IPS DF 4.7 (cell line): ENCODE data around the gene SEL1L.
"Not testable (repeated sequence)": the region's sequence is repeated elsewhere in the genome, so short reads cannot be mapped to it uniquely, and the experiment has no call there.

ENCODE experiments used
- DNase-seq: peaks from one replicate; pipeline ENCODE4 v3.0.0-alpha.2; 2013; ENCODE audit warnings: low spot score; ENCODE audit errors: extremely low read depth

SEL1L gene

DNA sequence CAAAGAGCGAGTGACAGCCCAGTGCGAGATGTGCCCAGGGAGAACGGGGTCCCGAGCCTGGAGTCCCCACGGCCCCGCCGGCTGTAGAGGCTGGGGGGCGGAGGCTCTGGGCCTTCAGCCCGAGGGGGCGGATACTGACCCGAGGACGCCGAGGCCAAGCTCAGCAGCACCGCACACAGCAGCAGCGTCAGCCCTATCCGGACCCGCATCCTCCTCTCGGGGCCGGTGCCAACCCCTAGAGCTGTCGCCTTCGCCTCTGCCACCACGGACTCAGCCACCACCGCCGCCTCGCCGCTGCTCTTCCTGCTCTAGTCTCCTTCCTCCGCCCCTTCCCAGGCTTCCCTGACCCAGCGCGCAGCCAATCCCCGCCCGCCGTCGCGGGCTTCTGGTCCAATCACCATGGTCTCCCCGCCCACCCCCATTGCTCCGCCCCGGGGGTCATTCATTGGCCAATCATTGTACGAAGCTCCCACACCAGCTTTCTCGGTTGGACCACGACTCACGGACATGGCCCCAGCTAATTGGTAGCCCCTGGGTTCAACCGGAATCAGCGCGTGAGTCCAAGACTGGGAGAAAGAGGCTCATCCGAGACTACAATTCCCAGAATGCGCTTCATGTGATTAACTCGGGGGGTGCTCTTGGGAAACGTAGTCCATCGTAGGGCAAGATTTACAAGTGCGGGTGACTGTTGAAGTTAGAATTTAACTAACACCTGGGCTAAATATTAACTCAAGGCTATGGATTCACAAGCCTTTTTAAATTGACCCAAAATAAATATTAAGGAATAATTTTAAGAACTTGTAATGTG lies at the start of gene SEL1L:
Gene SEL1L, minus strand, starts transcription at position 318 of the 808 bp plus-strand sequence. Its CDS starts 109 bp downstream, at position 209.
- peak; percentile 99 for DNase-seq

- DNase-seq: no peak
These were observed 48.8 kb upstream of the SEL1L start for GRCh38 chr14:81582420-81582819.

DNA sequence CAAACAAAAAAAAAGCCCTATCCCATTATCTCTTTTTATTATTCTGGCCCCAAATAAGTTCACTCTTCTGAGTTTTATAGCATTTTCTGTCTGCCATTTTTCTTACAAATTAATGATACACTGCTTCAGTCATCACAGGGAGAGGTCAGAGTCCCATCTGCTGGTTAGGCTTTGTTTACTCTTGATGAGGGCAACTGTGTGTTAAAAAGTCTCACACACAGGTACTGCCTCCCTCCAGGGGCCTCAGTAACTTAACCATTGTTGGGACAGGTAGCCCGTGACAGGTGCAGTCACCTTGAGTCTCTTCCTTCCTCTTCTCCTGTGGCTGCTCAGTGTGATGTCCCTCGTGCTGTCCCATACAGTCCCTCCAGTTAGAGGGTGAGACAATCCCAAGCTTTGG lies 45.5 kb upstream of the SEL1L start:
- no peak for DNase-seq

DNA sequence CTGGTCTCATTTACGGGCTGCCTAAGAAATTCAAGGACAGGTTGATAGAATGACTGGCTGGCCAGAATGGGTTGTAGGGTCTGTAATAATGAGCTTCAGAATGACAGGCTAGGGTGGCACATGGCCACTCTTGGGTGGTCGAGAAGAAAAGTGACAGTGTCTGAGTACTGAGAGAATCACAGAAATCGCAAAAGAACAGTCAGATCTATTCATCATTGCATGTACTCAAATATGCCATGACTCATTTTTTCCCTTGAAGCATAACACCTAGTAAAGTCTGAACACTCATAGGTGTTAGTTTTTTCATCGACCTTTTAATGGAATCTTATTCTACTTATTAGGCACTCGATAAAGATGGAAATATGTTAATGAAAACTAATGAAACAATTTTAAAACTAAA lies 37.8 kb upstream of the SEL1L start:
- no peak for DNase-seq

DNA sequence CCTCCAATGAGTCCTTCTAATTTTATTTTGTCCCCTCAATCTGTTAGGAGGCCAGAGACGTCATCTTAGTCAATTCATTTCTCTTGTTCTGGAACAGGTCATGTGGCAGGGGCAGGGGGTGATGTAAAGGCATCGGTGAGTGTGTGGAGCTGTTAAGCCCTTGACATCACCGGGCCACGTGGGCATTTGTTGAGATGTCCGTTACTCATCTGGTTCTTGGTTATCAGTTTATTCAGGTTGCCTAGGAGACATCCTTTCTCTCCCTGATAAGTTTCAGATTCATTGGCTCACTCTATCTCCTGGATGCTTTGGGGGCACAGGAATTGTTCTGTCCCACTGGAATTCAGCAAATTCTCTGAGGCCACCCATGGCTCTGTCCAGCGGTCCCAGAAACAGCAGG lies 33.6 kb upstream of the SEL1L start:
- DNase-seq: no peak

DNA sequence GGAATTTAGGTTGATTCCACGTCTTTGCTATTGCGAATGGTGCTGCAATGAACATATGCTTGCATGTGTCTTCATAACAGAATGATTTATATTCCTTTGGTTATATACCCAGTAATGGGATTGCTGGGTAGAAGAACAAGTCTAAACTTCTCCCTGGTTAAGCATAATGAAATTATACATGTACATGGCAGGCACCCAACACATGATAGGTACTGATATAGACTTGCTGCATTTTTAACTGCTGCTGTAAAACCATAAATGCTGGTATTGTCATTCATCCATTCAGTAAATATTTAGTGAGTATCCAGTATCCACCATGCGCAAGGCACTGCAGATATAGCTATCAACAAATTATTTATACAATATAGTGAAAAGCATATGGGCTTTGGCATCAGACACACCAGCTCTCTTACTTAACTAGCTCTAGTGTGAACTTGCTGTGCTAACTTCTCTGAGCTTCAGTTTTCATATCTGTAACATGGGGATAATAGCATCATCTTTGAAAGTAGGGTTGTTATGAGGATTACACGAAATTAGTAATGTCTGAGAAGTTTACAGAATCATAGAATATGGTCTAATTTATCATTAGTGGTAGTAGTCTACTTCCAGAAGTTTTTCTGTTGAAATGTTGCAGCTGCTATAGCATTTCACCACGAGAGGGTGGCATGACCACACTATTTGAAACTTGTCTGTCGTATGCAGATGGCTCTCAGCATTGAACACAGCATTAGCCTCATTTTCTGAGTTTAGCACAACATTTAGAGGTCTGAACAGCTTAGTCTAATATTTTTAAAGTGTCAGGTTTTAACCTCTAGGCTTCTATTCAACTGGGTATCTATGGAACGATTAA lies 32.0 kb upstream of the SEL1L start:
- no peak for DNase-seq

GRCh38 chr14:81562818-81563217 lies 29.2 kb upstream of the SEL1L start:
- DNase-seq: no peak

GRCh38 chr14:81561084-81561775 lies 27.6 kb upstream of the SEL1L start:
- peak; percentile 44 for DNase-seq

- no peak for DNase-seq
These were observed 25.7 kb upstream of the SEL1L start for GRCh38 chr14:81559385-81559784.

DNA sequence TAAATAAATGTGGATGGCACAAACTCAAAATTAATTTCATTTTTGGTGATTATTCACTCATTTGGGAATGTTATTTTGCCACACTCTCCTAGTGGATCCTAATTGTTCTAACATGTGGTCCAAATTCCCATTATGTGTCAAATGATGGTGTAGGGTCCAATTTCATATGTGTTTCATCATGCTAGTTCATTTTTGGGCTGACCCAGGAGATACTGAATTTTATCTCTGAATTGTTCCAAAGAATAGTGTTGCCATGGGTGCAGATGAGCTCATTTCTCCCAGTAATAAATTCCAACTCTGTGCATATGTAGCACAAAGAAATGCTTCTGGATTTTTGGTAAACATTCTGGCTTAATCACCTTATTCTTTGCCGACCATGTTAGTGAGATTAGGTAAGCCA lies 23.5 kb upstream of the SEL1L start:
- DNase-seq: no peak

DNA sequence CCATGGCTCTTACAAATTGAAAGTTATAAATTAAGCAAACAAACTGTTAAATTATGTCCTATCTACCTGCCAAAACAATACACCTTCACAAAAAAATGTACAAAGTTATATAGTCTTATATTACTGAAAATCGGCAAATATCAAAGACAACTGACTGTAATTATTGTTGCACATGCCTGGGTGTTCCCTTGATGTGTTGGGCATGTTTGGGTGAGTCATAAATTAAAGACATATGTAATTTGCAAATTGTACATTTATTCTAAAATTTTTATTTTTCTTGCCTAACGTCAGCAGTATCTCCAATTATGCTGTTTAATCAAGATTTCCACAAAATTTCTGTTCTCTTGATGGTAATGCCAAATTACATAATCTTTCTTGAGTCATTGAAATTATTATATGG lies 22.0 kb upstream of the SEL1L start:
- no peak for DNase-seq

DNA sequence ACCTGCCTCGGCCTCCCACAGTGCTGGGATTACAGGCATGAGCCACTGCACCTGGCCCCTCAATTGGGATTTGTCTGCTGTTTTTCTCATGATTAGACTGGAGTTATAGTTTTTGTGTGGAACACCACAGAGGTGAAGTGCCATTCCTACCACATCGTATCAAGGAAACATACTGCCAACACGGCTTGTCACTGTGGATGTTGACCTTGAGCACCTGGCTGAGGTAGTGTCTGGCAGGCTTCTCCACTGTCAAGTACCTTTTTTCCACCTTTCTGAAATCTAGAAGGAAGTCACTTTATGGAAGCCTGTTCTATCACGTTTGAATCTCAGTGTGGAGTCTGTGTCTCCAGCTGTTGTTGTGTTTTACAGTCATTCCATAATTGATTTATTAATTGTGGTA lies 21.4 kb upstream of the SEL1L start:
- DNase-seq: no peak

- DNase-seq: no peak
These were observed 17.8 kb upstream of the SEL1L start for GRCh38 chr14:81551471-81551870.

- DNase-seq: no peak
These were observed 16.5 kb upstream of the SEL1L start for GRCh38 chr14:81550001-81550637.

GRCh38 chr14:81541206-81541605 lies 7.6 kb upstream of the SEL1L start:
- DNase-seq: not testable (repeated sequence)

DNA sequence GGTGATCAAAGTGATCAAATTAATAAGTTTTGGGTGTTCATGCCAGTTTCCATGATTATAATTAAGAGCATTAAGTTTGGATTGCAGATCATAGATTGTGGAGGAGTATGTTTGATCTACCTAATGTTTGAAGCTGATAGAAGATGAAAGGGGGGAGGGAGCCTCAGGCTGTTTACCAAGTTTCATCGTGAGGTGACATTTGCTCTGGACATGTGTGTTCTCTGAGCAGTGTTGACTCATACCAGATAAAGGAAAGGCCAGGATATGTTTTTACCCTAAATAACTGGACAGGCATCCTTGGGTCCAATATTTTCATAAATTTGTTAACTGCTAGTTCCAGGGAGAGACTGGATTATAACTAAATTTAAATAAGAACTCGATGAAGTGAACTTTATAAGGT lies 3.5 kb upstream of the SEL1L start:
- no peak for DNase-seq

- DNase-seq: no peak
These were observed 2.7 kb upstream of the SEL1L start for GRCh38 chr14:81536241-81536771.

GRCh38 chr14:81535396-81536164 lies 1.9 kb upstream of the SEL1L start:
- no peak for DNase-seq

DNA sequence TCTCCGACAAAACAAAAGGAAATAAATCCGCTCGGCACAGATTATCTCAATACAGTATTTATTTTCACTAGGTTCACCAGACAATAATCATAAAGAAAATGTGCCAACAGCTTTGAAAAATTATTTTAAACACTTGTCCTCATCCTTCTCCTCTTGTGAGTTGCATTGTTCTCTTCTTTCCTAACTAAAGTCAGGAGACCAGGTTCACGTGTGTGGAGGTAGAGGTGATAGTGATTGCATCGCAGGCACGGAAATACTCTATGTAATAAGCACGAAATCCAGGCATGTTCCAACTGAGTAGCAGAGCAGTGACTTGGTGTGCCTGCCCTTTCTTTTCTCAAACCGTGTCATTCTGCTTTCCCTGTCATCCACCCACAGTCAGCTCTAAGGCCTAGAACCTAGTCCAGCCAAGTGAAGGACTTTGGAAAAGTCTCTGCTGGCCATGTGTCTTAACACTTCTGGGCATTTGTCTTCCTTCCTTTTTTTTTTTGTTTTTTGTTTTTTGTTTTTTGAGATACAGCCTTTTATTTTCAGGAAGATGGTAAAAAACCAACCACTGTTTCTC lies 939 bp upstream of the SEL1L start:
- no peak for DNase-seq

DNA sequence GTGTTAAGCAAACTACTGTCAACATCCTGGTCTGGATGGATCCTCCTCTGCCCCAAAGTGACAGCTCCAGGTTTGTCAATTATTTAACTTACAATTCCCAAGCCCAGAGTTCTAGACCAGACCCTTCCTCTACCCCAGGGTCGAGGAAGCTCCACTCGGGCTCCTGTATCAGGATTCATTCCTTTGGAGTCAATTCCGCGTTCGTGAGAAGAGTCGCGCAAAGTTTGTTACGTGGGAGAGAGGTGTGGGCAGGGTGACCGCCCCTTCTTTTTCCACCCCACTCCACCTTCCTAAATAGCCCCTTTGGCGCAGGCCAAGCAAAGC lies 479 bp downstream of the SEL1L start:
- no peak for DNase-seq
